ENCODE data around the gene FRMPD2.

The FRMPD2 gene

GRCh38 chr10:48227213-48227612 is 47.3 kb downstream of the FRMPD2 start:
- Histone ChIP-seq H3K9ac (ENCODE audit: low read depth, low read length) (no peak overlapping the region), H3K36me3 (ENCODE audit: insufficient read depth, low read length) (no peaks in the 10 kb centered on the region), H3K9me3 (ENCODE audit: insufficient read depth, low read length, severe bottlenecking) (no peaks in the 10 kb centered on the region), H2AFZ (ENCODE audit: low read depth, low read length) (no peak overlapping the region), H3K4me2 (ENCODE audit: insufficient read depth, low read length) (no peak overlapping the region), H4K20me1 (ENCODE audit: insufficient read depth, low read length) (no peaks in the 10 kb centered on the region), H3K4me1 (ENCODE audit: insufficient read depth, low read length) (peaks cover 47% of the 10 kb centered on the region), H3K79me2 (ENCODE audit: insufficient read depth, low read length) (no peaks in the 10 kb centered on the region), H3K4me3 (ENCODE audit: low read depth in 1 of 2, low read length in 2 of 2) (no peak overlapping the region), H3K27ac (ENCODE audit: low read length) (no peak overlapping the region), H3K27me3 (ENCODE audit: insufficient read depth, low read length, poor library complexity) (no peaks in the 10 kb centered on the region)
- ATAC-seq (ENCODE audit: insufficient read depth, low read depth): peak; percentile 58; the same call in 2 of the 3 replicates
- no peak for TF ChIP-seq CTCF (IDR thresholded peaks at IDR 0.05; ENCODE audit: borderline replicate concordance, extremely low read depth, low read length, poor library complexity, severe bottlenecking)
- no peak for TF ChIP-seq EZH2 (IDR thresholded peaks at IDR 0.05; ENCODE audit: borderline replicate concordance, low read depth, low read length, severe bottlenecking)
- peak; percentile 43 for DNase-seq

- Histone ChIP-seq H2AFZ (ENCODE audit: low read depth, low read length) (peak overlapping the region; percentile 10; the same call in 1 of the 2 replicates), H3K36me3 (ENCODE audit: insufficient read depth, low read length) (no peaks in the 10 kb centered on the region), H3K4me2 (ENCODE audit: insufficient read depth, low read length) (no peak overlapping the region; the same call in 1 of the 2 replicates), H3K27ac (ENCODE audit: low read length) (no peak overlapping the region), H3K27me3 (ENCODE audit: insufficient read depth, low read length, poor library complexity) (no peaks in the 10 kb centered on the region), H3K79me2 (ENCODE audit: insufficient read depth, low read length) (no peaks in the 10 kb centered on the region), H3K4me3 (ENCODE audit: low read depth in 1 of 2, low read length in 2 of 2) (no peak overlapping the region), H3K9ac (ENCODE audit: low read depth, low read length) (no peak overlapping the region), H3K4me1 (ENCODE audit: insufficient read depth, low read length) (peaks cover 25% of the 10 kb centered on the region), H3K9me3 (ENCODE audit: insufficient read depth, low read length, severe bottlenecking) (no peaks in the 10 kb centered on the region), H4K20me1 (ENCODE audit: insufficient read depth, low read length) (no peaks in the 10 kb centered on the region)
- DNase-seq: no peak
- no peak for ATAC-seq (ENCODE audit: insufficient read depth, low read depth)
- no peak for TF ChIP-seq EZH2 (IDR thresholded peaks at IDR 0.05; ENCODE audit: borderline replicate concordance, low read depth, low read length, severe bottlenecking)
- no peak for TF ChIP-seq CTCF (IDR thresholded peaks at IDR 0.05; ENCODE audit: borderline replicate concordance, extremely low read depth, low read length, poor library complexity, severe bottlenecking)
Observed at GRCh38 chr10:48224979-48225560, 49.4 kb downstream of the FRMPD2 start.

- no peaks in the 10 kb centered on the region for H3K9me3 ChIP-seq (ENCODE audit: insufficient read depth, low read length, severe bottlenecking)
- H3K27ac ChIP-seq (ENCODE audit: low read length): no peak overlapping the region
- DNase-seq (no peak), ATAC-seq (ENCODE audit: insufficient read depth, low read depth) (no peak)
- H3K4me3 ChIP-seq (ENCODE audit: low read depth in 1 of 2, low read length in 2 of 2): no peak overlapping the region
- H3K79me2 ChIP-seq (ENCODE audit: insufficient read depth, low read length): no peaks in the 10 kb centered on the region
- no peak overlapping the region for H3K4me2 ChIP-seq (ENCODE audit: insufficient read depth, low read length)
- H3K4me1 ChIP-seq (ENCODE audit: insufficient read depth, low read length): peaks cover 20% of the 10 kb centered on the region
- no peak overlapping the region for H3K9ac ChIP-seq (ENCODE audit: low read depth, low read length)
- H3K27me3 ChIP-seq (ENCODE audit: insufficient read depth, low read length, poor library complexity): no peaks in the 10 kb centered on the region
- H3K36me3 ChIP-seq (ENCODE audit: insufficient read depth, low read length): no peaks in the 10 kb centered on the region
- no peak overlapping the region for H2AFZ ChIP-seq (ENCODE audit: low read depth, low read length)
- no peaks in the 10 kb centered on the region for H4K20me1 ChIP-seq (ENCODE audit: insufficient read depth, low read length)
- TF ChIP-seq EZH2 (IDR thresholded peaks at IDR 0.05; ENCODE audit: borderline replicate concordance, low read depth, low read length, severe bottlenecking) (no peak), CTCF (IDR thresholded peaks at IDR 0.05; ENCODE audit: borderline replicate concordance, extremely low read depth, low read length, poor library complexity, severe bottlenecking) (no peak)
Observed at GRCh38 chr10:48224296-48224695, 50.2 kb downstream of the FRMPD2 start.

Measured in DND-41 (cell line).